Transverse colon (tissue), 4 donors: ENCODE data around the gene TMEM11. TPM values are rescaled to one million over a fixed set of nuclear protein-coding genes. Genes with fewer than 3 reads are reported as not detected.

ENCODE experiments used
- DNase-seq: peaks from one replicate; pipeline ENCODE4 v3.0.0-alpha.2; 2019
- H3K27ac ChIP-seq, 4 donors: fragments of 200-600 bp; sonication (generic); 2 replicates each; pipeline ENCODE4 v1.5.1; 2016 to 2018; ENCODE audit warnings: inconsistent platforms in 4 of 4
- H3K27me3 ChIP-seq: fragments of 200-600 bp; sonication (generic); 2 replicates; pipeline ENCODE4 v1.5.1; 2017; ENCODE audit warnings: inconsistent platforms
- H3K36me3 ChIP-seq, 4 donors: fragments of 200-600 bp; sonication (generic); 2 replicates each; pipeline ENCODE4 v1.5.1; 2017 to 2019; ENCODE audit warnings: inconsistent platforms in 4 of 4
- H3K4me1 ChIP-seq, 4 donors: fragments of 200-600 bp; sonication (generic); 2 replicates each; pipeline ENCODE4 v1.5.1; 2017 to 2020; ENCODE audit warnings: inconsistent platforms in 4 of 4
- H3K4me3 ChIP-seq, 4 donors: fragments of 200-600 bp; sonication (generic); 1 replicate in 1 of 4; 2 replicates in 3 of 4; pipeline versions ENCODE4 v1.5.1 to v1.6.1; 2017 to 2019; ENCODE audit warnings: inconsistent platforms in 4 of 4
- H3K9me3 ChIP-seq, 2 donors: fragments of 200-600 bp; sonication (generic); 2 replicates each; pipeline ENCODE4 v1.5.1; 2017 to 2019; ENCODE audit warnings: inconsistent platforms in 2 of 2
- CTCF ChIP-seq, 5 experiments: fragments of 200-600 bp in 3 of 5; fragments of 450-650 bp in 2 of 5; sonication (generic) in 3 of 5; IDR thresholded peaks; 1 replicate in 2 of 5; 2 replicates in 3 of 5; pipeline ENCODE4 v1.5.1; 2016 to 2017; ENCODE audit warnings: antibody characterized with exemption in 5 of 5, inconsistent platforms in 3 of 5, mild to moderate bottlenecking in 2 of 5, moderate library complexity in 1 of 5
- EP300 ChIP-seq: sonication (generic); formaldehyde crosslinking; IDR thresholded peaks from one replicate; pipeline ENCODE4 v1.6.1; 2017; ENCODE audit warnings: antibody characterized with exemption, low read depth
- POLR2A ChIP-seq: fragments of 450-650 bp; IDR thresholded peaks from one replicate; pipeline ENCODE4 v1.6.1; 2016; ENCODE audit warnings: antibody characterized with exemption, mild to moderate bottlenecking, moderate library complexity
- POLR2AphosphoS5 ChIP-seq, 3 donors: sonication (generic); formaldehyde crosslinking; IDR thresholded peaks; one replicate each; pipeline ENCODE4 v1.6.1; 2016; ENCODE audit warnings: antibody characterized with exemption in 3 of 3
- WGBS, 2 donors: methylation state at CpG; one replicate each; pipeline ENCODE4 v1.1.5; 2018; ENCODE audit warnings: low coverage in 1 of 2; 5-methylcytosine and 5-hydroxymethylcytosine counted together
- in situ Hi-C, 4 donors: fragments of 200-750 bp; cut with MboI; loops; one replicate each; pipeline versions ENCODE4 v1.15.0 to v1.15.1; 2017; ENCODE audit warnings: low sequenced_read_pairs in 3 of 4, low pct_ligation_motif_present in 1 of 4, low pct_unique_long_range_greater_than_20kb in 1 of 4
- intact Hi-C: fragments of 100-400 bp; cut with DNase I; formaldehyde crosslinking; loops from one replicate; pipeline ENCODE4 v1.15.1; 2023; ENCODE audit warnings: low total_unique reads
- total RNA-seq, 4 donors: library from RNA; depleted of rRNA; stranded (reverse); fragments of >200 nt; gene quantifications; one replicate each; pipeline ENCODE4 v1.1.0, GENCODE V29; 2016

The TMEM11 gene
- total RNA-seq, 4 donors from 2014 or later = 15.1 to 35.0 (median 24.5) TPM

GRCh38 chr17:21191698-21192097, 22.3 kb downstream of the TMEM11 start:
- H3K4me1 ChIP-seq = peaks cover 0 to 11% (median 4%) of the 10 kb centered on the region in 4 donors
- no peaks in the 10 kb centered on the region for H3K36me3 ChIP-seq
- in situ Hi-C loops = no loop called here
- no peak overlapping the region for H3K4me3 ChIP-seq
- intact Hi-C loops = no loop called here
- H3K27ac ChIP-seq = no peak overlapping the region
- no peaks in the 10 kb centered on the region for H3K9me3 ChIP-seq
- no peak for DNase-seq
- no peaks in the 10 kb centered on the region for H3K27me3 ChIP-seq
- TF ChIP-seq POLR2AphosphoS5 (IDR thresholded peaks at IDR 0.05) (no peak), POLR2A (no peak), CTCF (IDR thresholded peaks at IDR 0.05) (no peak), EP300 (no peak)
- WGBS, 2 donors = 54% methylated on average over 2 of the region's 2 CpGs; no CpG with 5 or more reads in 1 of the 2 donors

GRCh38 chr17:21190078-21190477, 23.9 kb downstream of the TMEM11 start:
- intact Hi-C loops = no loop called here
- WGBS, 2 donors = 55 to 92% methylated on average over 2 to 6 of the region's 6 CpGs
- H3K9me3 ChIP-seq = no peaks in the 10 kb centered on the region
- DNase-seq = no peak
- H3K27ac ChIP-seq = no peak overlapping the region
- H3K4me3 ChIP-seq = no peak overlapping the region
- H3K36me3 ChIP-seq = peaks cover 0 to 9% (median 0%) of the 10 kb centered on the region in 4 donors
- peaks cover 0 to 11% (median 4%) of the 10 kb centered on the region in 4 donors for H3K4me1 ChIP-seq
- no peaks in the 10 kb centered on the region for H3K27me3 ChIP-seq
- TF ChIP-seq CTCF (IDR thresholded peaks at IDR 0.05) (no peak), POLR2A (no peak), EP300 (no peak), POLR2AphosphoS5 (IDR thresholded peaks at IDR 0.05) (no peak)
- in situ Hi-C loops = no loop called here

GRCh38 chr17:21189361-21189760, 24.6 kb downstream of the TMEM11 start:
- Histone ChIP-seq H3K4me3 (no peak overlapping the region), H3K27ac (no peak overlapping the region), H3K4me1 (peaks cover 0 to 9% (median 4%) of the 10 kb centered on the region in 4 donors), H3K27me3 (no peaks in the 10 kb centered on the region), H3K36me3 (peaks cover 0 to 13% (median 0%) of the 10 kb centered on the region in 4 donors), H3K9me3 (no peaks in the 10 kb centered on the region)
- in situ Hi-C loops (no loop called here), intact Hi-C loops (no loop called here)
- no peak for DNase-seq
- 100% methylated on average over 4 of the region's 4 CpGs; no CpG with 5 or more reads in 1 of the 2 donors for WGBS, 2 donors
- no peak for TF ChIP-seq POLR2A
- no peak for TF ChIP-seq CTCF (IDR thresholded peaks at IDR 0.05)
- TF ChIP-seq EP300 = no peak
- no peak for TF ChIP-seq POLR2AphosphoS5 (IDR thresholded peaks at IDR 0.05)

- WGBS, 2 donors = 92 to 100% methylated on average over 3 to 6 of the region's 6 CpGs
- Histone ChIP-seq H3K9me3 (no peaks in the 10 kb centered on the region), H3K36me3 (peaks cover 0 to 17% (median 0%) of the 10 kb centered on the region in 4 donors), H3K27ac (no peak overlapping the region), H3K4me1 (peaks cover 0 to 3% (median 2%) of the 10 kb centered on the region in 4 donors), H3K27me3 (no peaks in the 10 kb centered on the region), H3K4me3 (no peak overlapping the region)
- intact Hi-C loops = no loop called here
- DNase-seq = no peak
- TF ChIP-seq CTCF (IDR thresholded peaks at IDR 0.05) (no peak), POLR2AphosphoS5 (IDR thresholded peaks at IDR 0.05) (no peak), POLR2A (no peak), EP300 (no peak)
- in situ Hi-C loops = no loop called here
These were observed 27.4 kb downstream of the TMEM11 start for GRCh38 chr17:21186399-21187187.
